HG02973 (cell line): ENCODE data around the gene CD46.

ENCODE experiments used
- ATAC-seq: cut with Tn5 transposase; IDR thresholded peaks from one replicate; pipeline ENCODE4 v1.9.1; 2021; ENCODE audit warnings: moderate library complexity; ENCODE audit not compliant: unreplicated experiment

Gene CD46

GRCh38 chr1:207826557-207827487, 75.0 kb downstream of the CD46 start:
- no peak for ATAC-seq

DNA sequence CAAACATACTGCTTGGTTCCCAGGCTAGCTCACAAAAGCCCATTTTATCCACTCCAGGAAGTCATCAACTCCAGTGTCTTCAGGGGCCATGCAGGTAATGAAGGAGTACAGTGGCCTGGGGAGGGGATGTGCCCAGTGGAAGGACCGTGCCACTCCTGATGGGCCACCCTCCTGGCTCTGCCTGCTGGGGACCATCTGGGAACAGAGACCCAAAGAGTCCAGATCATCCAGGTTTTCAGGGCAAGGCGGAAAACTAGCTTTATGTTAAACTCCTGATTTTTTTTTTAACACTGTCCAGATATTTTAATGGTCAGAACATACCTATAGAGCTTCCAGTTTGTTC, 75.6 kb downstream of the CD46 start:
- no peak for ATAC-seq

GRCh38 chr1:207828046-207828445, 76.2 kb downstream of the CD46 start:
- no peak for ATAC-seq

GRCh38 chr1:207828485-207829158, 76.8 kb downstream of the CD46 start:
- peak; percentile 24 for ATAC-seq

DNA sequence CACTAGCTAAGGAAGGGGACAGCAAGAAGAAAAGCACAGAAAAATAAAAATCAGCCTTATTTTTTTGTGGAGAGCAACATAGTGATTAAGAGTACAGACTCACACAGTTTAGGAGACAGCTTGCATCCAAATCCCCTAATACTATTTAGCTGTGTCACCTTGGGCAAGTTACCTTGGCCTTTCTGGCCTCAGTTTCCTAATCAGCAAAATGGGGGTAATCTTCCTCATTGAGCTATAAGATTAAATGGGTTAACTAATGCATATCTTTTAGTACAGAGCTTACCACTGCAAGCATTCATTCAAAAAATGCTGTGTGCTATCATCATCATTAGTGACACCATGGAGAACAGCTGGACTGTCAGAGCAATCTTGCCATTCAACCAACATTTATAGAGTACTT, 77.7 kb downstream of the CD46 start:
- no peak for ATAC-seq

DNA sequence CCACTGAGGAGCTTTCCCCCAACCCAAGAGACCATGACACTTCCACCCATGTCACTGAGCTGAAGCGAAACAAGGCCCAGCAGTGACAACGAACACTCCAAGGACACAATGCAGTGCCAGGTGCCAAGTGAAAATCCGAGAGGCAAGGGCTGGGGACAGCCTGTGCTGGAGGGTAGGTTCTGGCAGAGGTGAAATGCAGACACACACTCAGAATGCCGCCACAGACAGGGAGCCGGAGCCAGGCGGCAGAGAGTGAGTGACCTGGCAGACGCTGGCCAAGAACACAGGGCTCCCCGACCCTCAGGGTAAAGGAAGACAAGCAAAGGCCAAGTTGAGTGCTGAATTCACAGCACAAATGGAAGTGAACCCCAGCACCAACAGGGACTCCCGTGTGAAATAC, 78.9 kb downstream of the CD46 start:
- ATAC-seq: no peak

DNA sequence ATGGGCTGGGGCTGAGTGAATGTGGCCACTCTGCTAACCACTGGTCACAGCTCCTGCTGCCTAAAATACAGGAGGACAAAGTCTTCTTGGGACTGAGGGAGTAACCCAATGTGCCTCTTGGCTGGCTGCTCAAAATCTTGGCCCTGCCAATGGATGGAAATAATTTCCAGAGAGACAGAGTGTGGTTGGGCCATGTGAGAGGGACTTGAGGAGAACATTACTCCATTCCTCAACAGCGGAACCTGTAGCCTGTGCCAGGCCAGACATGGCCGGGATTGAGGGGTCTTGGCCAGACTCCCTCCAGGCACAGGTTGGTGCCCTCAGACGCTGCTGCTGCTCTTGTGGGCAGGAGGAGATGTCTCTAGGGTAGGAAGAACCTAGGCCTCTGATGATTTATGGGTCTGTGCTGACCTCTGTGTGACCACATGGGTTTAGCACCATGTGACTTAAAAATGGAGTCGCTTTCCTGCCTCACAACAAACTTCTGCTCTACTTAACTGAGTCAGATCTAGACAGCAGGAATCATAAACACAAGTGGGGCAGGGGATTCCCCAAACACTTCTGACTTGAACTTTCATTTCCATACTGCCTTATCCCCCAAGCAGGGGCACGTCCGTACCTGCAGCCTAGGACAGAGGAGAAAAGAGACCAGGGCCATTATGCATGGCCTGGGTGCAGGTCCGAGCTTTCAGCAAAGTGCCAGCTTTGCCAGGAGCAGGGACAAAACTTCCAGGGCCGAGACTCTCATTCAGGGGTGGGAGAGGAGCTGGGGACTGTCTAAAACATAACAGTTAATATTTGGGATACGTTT, 79.9 kb downstream of the CD46 start:
- ATAC-seq: peak; percentile 84

DNA sequence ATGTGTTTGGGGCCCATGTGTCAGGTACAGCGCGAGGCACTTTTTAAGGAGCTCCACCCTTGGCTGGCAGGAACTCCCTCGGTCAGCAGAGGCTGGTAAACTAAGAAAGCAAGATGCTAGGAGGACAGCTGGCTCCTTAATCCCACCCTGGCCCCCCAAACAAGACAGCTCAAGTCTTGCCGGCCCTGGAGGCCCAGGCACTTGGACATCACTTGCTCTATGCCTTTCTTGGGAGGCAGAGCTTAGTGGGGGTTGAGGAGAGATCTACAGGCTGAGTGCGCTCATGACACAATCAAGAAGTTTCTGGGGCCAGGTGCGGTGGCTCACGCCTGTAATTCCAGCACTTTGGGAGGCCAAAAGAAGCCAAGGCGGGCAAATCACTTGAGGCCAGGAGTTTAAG, 80.9 kb downstream of the CD46 start:
- ATAC-seq: no peak

GRCh38 chr1:207833381-207833780, 81.5 kb downstream of the CD46 start:
- ATAC-seq: no peak

GRCh38 chr1:207833956-207834660, 82.3 kb downstream of the CD46 start:
- ATAC-seq: no peak

- no peak for ATAC-seq
Observed at GRCh38 chr1:207835958-207836357, 84.1 kb downstream of the CD46 start.

GRCh38 chr1:207836591-207837347, 84.9 kb downstream of the CD46 start:
- no peak for ATAC-seq

DNA sequence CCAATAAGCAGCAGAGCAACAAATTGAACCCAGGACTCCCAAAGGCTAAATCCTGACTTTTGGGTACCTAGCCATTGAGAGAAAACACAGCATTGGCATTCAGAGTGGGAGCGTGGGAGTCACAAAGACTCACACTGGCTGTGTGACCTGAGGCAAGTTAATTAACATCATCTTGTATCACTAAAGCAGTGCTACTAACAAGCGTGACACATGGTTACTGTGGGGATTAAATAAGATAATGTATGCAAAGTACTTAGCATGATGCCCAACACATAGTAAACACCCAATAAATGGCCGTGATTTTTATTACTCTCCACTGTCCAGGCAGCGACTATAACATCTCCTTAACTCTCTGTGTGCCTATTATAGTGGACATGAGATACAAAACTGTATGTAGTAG, 85.8 kb downstream of the CD46 start:
- no peak for ATAC-seq

DNA sequence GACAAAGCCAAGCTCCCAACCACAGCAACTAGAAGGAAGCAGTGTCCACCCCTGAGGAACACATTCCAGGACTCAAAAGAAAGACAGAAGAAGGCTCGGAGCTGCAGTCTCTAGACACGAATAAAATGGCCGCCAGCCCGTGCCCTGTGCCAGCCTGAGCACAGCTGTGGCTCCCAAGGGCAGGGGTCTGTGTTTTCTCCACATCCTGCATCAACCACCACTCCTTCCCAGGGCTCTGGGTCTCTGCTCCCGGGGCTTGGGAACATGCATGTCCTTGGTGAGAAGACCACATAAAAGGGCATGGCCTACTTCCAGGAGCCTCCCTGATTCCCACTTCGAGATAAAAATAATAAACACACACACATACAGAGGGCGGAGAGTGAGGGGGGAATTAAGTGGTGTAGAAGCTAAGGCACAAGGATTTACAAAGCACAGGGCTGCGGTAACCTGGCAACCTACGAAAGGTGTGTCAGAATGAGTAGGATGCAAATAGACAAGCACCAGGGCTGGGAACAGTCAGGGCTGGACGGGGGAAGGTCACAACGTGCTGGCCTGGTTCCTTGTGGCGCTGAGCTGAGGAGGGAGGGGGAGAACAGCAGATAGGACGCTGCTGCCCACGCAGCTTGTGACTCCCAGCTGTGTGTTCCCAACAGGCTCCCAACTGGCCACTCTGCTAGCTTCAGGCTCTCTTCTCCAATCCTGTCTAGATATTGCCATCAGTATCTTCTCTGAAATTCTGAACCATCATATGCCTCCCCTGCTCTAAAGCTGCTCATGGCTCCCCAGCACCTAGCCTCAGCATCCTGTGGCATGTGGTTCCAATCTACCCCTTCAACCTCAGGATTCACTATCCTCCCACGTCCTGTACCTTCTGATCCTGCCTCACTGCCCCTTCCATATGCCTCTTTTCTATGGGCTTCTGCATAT, 86.6 kb downstream of the CD46 start:
- ATAC-seq: no peak

DNA sequence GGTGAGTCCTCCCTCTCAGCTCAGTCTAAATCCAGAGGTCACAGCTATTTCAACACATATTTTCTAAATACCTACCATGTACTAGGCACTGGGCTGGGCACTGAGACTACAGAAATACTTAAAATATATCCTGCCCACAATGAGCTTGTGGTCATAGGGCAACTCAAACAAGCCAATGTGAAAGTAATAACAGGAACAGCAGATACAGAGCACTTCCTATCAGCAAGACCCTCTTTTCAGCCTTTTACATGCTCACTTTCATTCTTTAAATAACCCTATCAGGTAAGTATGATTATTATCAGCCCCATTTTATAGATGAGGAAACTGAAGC, 87.2 kb downstream of the CD46 start:
- ATAC-seq: no peak

GRCh38 chr1:207840380-207840779, 88.5 kb downstream of the CD46 start:
- no peak for ATAC-seq

GRCh38 chr1:207841293-207841692, 89.4 kb downstream of the CD46 start:
- ATAC-seq: no peak

- ATAC-seq: no peak
Observed at GRCh38 chr1:207841901-207842300, 90.0 kb downstream of the CD46 start.

DNA sequence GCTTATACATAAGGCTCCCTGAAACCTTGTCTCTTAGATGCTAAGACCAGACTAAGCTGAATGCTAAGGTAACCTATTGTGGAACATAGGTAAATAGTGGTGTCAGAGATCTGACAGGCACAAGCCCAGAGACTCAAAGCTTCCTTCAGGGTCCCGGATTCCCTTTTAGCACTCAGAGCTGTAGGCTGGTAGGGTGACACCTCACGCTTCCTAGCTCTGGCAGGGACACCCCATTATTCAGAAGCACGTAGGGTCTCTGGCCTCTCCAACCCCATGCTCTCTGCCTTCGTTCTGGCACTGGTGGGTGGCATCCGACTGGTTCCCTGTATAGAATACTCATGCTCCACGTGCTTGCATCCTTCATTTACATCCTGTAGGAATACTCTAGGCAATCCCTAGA, 90.7 kb downstream of the CD46 start:
- ATAC-seq: no peak
